Pancreas (tissue), 10 donors: ENCODE data around the gene FH. TPM values are rescaled to one million over a fixed set of nuclear protein-coding genes. Genes with fewer than 3 reads are reported as not detected.

Experiments
- ATAC-seq, 4 donors: fragments of 200-7000 bp; cut with Tn5 transposase; one replicate each; pipeline versions ENCODE4 v1.8.0 to v1.9.1; 2020; ENCODE audit warnings: mild to moderate bottlenecking in 4 of 4, moderate library complexity in 4 of 4
- DNase-seq, 6 donors: peaks; one replicate each; pipeline ENCODE4 v3.0.0-alpha.2; 2020
- FAIRE-seq: peaks from 2 replicates; lab custom pipeline; 2012; peaks lifted over from hg19 to GRCh38; lab: Jason Lieb, UNC
- H3K27ac ChIP-seq, 4 donors: fragments of 200-600 bp; sonication (generic); 1 replicate in 3 of 4; 2 replicates in 1 of 4; pipeline versions ENCODE4 v1.5.0 to v1.8.0; 2020
- H3K27me3 ChIP-seq, 4 donors: fragments of 200-600 bp; one replicate each; pipeline ENCODE4 v1.8.0; 2021
- H3K36me3 ChIP-seq, 3 donors: fragments of 200-600 bp; sonication (generic) in 1 of 3; one replicate each; pipeline versions ENCODE4 v1.5.0 to v1.8.0; 2020 to 2021
- H3K4me1 ChIP-seq, 3 donors: fragments of 200-600 bp; one replicate each; pipeline ENCODE4 v1.8.0; 2021
- H3K4me3 ChIP-seq, 4 donors: fragments of 200-600 bp; sonication (generic) in 2 of 4; one replicate each; pipeline versions ENCODE4 v1.5.0 to v1.8.0; 2020 to 2021
- H3K9me3 ChIP-seq, 4 donors: fragments of 200-600 bp; one replicate each; pipeline ENCODE4 v1.8.0; 2021
- CTCF ChIP-seq, 4 donors: fragments of 200-600 bp; sonication (generic) in 3 of 4; IDR thresholded peaks; one replicate each; pipeline versions ENCODE4 v1.5.0 to v1.8.0; 2021; ENCODE audit warnings: antibody characterized with exemption in 4 of 4
- WGBS, 2 donors: extraction: QIAGEN DNeasy Blood & Tissue Kit; methylation state at CpG; one replicate each; pipeline ENCODE4 v1.1.7; 2013; 5-methylcytosine and 5-hydroxymethylcytosine counted together
- intact Hi-C, 3 donors: fragments of 100-400 bp; cut with DNase I; formaldehyde crosslinking; loops; one replicate each; pipeline versions ENCODE4 v1.11.1 to v1.14.2; 2022
- polyA plus RNA-seq, 2 donors: library from polyadenylated mRNA; stranded (reverse); fragments of 200-250 nt; gene quantifications; one replicate each; pipeline ENCODE4 v1.2.3, GENCODE V29; 2013
- total RNA-seq, 6 donors: library from RNA; stranded (reverse); fragmentation: NEBNext Ultra II Directional in 4 of 6; extraction: Animal tissue kit (Norgen Biotek cat#: 25700) in 4 of 6; gene quantifications; one replicate each; pipeline versions ENCODE4 v1.2.1 to v1.2.4, GENCODE V29; 2021 to 2023
- donor health status: healthy with polysubstance abuse.
- donor health status: DM: no; HTN: no; CAD: no; lungs with moderate emphysema.
- donor health status: DM: no; HTN: no; CAD: no.
- donor health status: control.
- donor health status: control.
- donor health status: Bipolar disorder and iron deficiency.
- donor health status: DM: yes; HTN: yes; CAD: no.
- donor health status: DM: no; HTN: no; CAD: no.
- donor health status: DM: no; HTN: no; CAD: no.
- donor health status: DM: yes; HTN: yes; CAD: no.

FH gene
- total and polyA plus RNA-seq, 8 donors, result 15.1 to 33.5 (median 23.3) TPM

GRCh38 chr1:241527146-241527545 lies 7.6 kb upstream of the FH start:
- no peaks in the 10 kb centered on the region for H3K4me1 ChIP-seq
- no peak for TF ChIP-seq CTCF (IDR thresholded peaks at IDR 0.05)
- FAIRE-seq (no peak), DNase-seq (no peak), ATAC-seq (no peak)
- H3K27ac ChIP-seq, result no peak overlapping the region
- WGBS, 2 donors, result 52 to 69% methylated on average over 3 of the region's 3 CpGs
- no peaks in the 10 kb centered on the region for H3K36me3 ChIP-seq
- intact Hi-C loops, result no loop called here
- H3K4me3 ChIP-seq, result no peak overlapping the region
- H3K27me3 ChIP-seq, result peaks cover 0 to 4% (median 0%) of the 10 kb centered on the region in 4 donors
- H3K9me3 ChIP-seq, result no peaks in the 10 kb centered on the region

- WGBS, 2 donors, result 38 to 45% methylated on average over 3 of the region's 3 CpGs
- Histone ChIP-seq H3K27ac (no peak overlapping the region), H3K27me3 (peaks cover 0 to 4% (median 0%) of the 10 kb centered on the region in 4 donors), H3K4me1 (peaks cover 0 to 5% (median 0%) of the 10 kb centered on the region in 3 donors), H3K36me3 (no peaks in the 10 kb centered on the region), H3K4me3 (no peak overlapping the region), H3K9me3 (no peaks in the 10 kb centered on the region)
- ATAC-seq, result no peak
- no peak for FAIRE-seq
- no peak for TF ChIP-seq CTCF (IDR thresholded peaks at IDR 0.05)
- intact Hi-C loops, result no loop called here
- no peak for DNase-seq
Measured at GRCh38 chr1:241525026-241525425, 5.5 kb upstream of the FH start.

DNA sequence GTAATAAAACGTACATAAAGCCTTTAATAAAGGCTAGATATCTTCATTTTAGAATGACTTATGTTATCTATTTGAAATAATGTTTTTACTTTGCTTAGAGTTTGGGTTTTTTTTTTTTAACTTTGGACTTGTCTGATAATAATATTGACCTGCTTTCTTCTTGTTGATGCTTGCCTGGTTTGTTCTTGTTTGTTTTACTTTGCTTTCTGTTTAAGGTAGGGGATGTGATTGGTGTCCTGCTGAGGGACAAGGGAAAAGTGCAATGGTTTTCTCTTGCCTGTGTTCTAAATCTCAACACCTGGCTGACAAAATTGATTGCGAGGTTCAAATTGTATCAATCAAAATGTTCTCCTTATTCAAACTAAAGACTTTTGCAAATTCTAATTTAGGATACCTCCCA lies 2.2 kb upstream of the FH start:
- no peak for FAIRE-seq
- no peak for ATAC-seq
- WGBS, 2 donors, result 57% methylated on average over 2 of the region's 2 CpGs
- intact Hi-C loops, result no loop called here
- H3K27me3 ChIP-seq, result peaks cover 0 to 4% (median 0%) of the 10 kb centered on the region in 4 donors
- H3K4me1 ChIP-seq, result peaks cover 0 to 18% (median 4%) of the 10 kb centered on the region in 3 donors
- no peak overlapping the region for H3K27ac ChIP-seq
- H3K4me3 ChIP-seq, result no peak overlapping the region
- H3K9me3 ChIP-seq, result no peaks in the 10 kb centered on the region
- no peak for DNase-seq
- no peak for TF ChIP-seq CTCF (IDR thresholded peaks at IDR 0.05)
- no peaks in the 10 kb centered on the region for H3K36me3 ChIP-seq

GRCh38 chr1:241520080-241520465 lies 518 bp upstream of the FH start:
- peak overlapping the region in 2 of 4 donors; percentile 25 to 50 for H3K27ac ChIP-seq
- intact Hi-C loops, result no loop called here
- FAIRE-seq (no peak), ATAC-seq (no peak), DNase-seq (no peak)
- H3K9me3 ChIP-seq, result no peaks in the 10 kb centered on the region
- H3K4me3 ChIP-seq, result peak overlapping the region in 3 of 4 donors; percentile 7 to 92 (median 89)
- H3K36me3 ChIP-seq, result no peaks in the 10 kb centered on the region
- WGBS, 2 donors, result 7 to 15% methylated on average over 6 of the region's 6 CpGs
- no peak for TF ChIP-seq CTCF (IDR thresholded peaks at IDR 0.05)
- peaks cover 0 to 4% (median 0%) of the 10 kb centered on the region in 4 donors for H3K27me3 ChIP-seq
- peaks cover 0 to 18% (median 4%) of the 10 kb centered on the region in 3 donors for H3K4me1 ChIP-seq

GRCh38 chr1:241518476-241519307 lies 863 bp downstream of the FH start:
- FAIRE-seq, result no peak
- H3K27ac ChIP-seq, result peak overlapping the region; percentile 74 to 82 (median 80)
- TF ChIP-seq CTCF (IDR thresholded peaks at IDR 0.05), result no peak
- 2% methylated on average over 28 of the region's 28 CpGs for WGBS, 2 donors
- peaks cover 0 to 18% (median 4%) of the 10 kb centered on the region in 3 donors for H3K4me1 ChIP-seq
- intact Hi-C loops, result no loop called here
- no peak for DNase-seq
- ATAC-seq, result peak; percentile 37 to 55 (median 48)
- H3K9me3 ChIP-seq, result no peaks in the 10 kb centered on the region
- no peaks in the 10 kb centered on the region for H3K36me3 ChIP-seq
- no peaks in the 10 kb centered on the region for H3K27me3 ChIP-seq
- peak overlapping the region; percentile 73 to 92 (median 88) for H3K4me3 ChIP-seq
